ENCODE data around the gene USP44.

GRCh38 chr12:95548056-95548538 is 3.2 kb downstream of the USP44 start:
- TF ChIP-seq, protein P1, sequence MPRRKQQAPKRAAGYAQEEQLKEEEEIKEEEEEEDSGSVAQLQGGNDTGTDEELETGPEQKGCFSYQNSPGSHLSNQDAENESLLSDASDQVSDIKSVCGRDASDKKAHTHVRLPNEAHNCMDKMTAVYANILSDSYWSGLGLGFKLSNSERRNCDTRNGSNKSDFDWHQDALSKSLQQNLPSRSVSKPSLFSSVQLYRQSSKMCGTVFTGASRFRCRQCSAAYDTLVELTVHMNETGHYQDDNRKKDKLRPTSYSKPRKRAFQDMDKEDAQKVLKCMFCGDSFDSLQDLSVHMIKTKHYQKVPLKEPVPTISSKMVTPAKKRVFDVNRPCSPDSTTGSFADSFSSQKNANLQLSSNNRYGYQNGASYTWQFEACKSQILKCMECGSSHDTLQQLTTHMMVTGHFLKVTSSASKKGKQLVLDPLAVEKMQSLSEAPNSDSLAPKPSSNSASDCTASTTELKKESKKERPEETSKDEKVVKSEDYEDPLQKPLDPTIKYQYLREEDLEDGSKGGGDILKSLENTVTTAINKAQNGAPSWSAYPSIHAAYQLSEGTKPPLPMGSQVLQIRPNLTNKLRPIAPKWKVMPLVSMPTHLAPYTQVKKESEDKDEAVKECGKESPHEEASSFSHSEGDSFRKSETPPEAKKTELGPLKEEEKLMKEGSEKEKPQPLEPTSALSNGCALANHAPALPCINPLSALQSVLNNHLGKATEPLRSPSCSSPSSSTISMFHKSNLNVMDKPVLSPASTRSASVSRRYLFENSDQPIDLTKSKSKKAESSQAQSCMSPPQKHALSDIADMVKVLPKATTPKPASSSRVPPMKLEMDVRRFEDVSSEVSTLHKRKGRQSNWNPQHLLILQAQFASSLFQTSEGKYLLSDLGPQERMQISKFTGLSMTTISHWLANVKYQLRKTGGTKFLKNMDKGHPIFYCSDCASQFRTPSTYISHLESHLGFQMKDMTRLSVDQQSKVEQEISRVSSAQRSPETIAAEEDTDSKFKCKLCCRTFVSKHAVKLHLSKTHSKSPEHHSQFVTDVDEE (CRISPR knock-in tag; IDR thresholded peaks at IDR 0.05) = no peak
- no peak for TF ChIP-seq OSR1 (CRISPR knock-in tag; IDR thresholded peaks at IDR 0.05)

Data from SK-N-SH treated with all-trans-retinoic acid at 6 μM for 48 hours (cell line).